NCI-H345 treated with DMSO at 0.1 percent for 48 hours (cell line): ENCODE results near the gene PRSS22.
"Not testable (repeated sequence)": the region's sequence is repeated elsewhere in the genome, so short reads cannot be mapped to it uniquely, and the experiment has no call there.

Experiments used
- DNase-seq: peaks from one replicate; lab custom pipeline; 2025; ENCODE audit not compliant: unreplicated experiment; lab: John Stamatoyannopoulos, UW

The PRSS22 gene

GRCh38 chr16:2857451-2858244 is at the start of gene PRSS22:
Gene PRSS22 (minus strand): TSS chr16:2858170. CDS start chr16:2858104, 66 bp downstream.
- no peak for DNase-seq

DNA sequence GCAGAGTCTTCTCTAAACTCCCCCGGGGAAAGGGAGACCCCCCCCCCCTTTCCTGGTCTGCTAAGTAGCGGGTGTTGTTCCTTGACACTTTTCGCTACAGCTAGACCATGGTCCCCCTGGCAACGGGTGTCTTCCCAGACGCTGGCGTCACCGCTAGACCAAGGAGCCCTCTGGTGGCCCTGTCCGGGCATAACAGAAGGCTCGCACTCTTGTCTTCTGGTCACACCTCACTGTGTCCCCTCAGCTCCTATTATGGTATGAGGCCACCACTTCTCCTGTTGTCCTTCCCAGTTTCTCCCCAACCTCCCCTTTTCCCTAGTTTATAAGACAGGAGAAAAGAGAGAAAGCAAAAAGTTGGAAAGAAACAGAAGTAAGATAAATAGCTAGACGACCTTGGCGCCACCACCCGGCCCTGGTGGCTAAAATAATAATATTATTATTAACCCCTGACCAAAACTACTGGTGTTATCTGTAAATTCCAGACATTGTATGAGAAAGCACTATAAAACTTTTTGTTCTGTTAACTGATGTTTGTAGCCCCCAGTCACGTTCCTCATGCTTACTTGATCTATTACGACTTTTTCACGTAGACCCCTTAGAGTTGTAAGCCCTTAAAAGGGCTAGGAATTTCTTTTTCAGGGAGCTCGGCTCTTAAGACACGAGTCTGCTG is 49.2 kb upstream of the PRSS22 start:
- not testable (repeated sequence) for DNase-seq

DNA sequence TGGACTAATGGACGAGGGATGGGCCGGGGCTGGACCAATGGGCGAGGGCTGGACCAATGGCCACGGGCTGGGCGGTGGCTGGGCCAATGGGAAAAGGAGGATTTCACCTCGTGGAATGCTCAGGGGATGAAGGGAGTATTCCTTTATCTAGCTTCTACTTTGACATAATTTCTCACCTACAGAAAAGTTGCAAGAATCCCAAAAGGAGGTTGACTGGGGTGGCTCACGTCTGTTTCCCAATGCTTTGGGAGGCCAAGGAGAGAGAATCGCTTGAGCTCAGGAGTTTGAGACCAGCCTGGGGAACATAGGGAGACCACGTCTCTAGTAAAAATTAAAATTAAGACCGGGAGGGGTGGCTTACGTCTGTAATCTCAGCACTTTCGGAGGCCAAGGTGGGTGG is 48.0 kb upstream of the PRSS22 start:
- DNase-seq: no peak

DNA sequence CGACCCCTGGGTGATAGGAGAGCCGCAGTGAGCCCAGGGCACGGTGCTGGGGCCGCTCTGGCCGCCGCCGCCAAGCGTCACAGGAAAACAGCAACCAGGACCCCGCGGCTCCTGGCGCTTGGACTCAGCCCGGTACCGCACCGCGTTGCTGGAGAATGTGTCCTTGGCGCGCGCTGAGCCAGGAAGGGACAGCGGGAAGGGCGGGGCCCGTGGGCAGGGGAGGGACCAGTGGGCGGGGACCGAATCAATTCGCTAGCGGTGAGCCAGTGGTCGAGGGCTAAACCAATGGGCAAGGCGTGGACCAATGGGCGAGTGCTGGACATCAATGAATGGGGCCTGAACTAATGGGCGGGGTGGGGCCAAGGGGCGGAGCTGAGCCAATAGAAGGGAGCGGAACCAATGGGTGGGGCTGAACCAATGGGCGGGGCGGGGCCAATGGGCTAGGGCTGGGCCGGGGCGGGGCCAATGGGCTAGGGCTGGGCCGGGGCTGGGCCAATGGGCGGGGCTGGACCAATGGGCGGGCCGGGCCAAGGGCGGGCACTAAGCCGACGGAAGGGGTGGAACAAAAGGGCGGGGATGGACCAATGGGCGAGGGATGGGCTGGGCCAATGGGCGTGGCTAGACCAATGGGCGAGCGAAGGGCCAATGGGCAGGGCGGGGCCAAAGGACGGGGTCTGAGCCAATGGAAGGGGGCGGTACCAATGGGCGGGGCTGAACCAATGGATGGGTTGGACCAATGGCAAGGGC is 47.4 kb upstream of the PRSS22 start:
- DNase-seq: peak; percentile 98

DNA sequence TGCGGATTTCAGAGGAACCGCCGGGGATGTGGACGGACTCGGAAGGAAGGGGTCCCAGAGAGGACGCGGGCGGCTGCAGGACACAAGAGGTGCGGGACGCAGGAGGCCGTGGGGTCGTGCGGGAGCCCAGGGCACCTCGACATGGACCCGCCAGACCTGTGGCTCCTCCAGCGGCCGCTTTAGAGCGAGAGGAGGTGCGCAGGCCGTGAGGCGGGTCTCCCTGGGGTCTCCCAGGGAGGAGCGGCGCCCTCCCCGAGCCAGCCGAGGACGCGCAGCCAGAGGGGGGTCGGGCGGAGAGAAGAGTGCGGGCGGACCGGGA is 46.9 kb upstream of the PRSS22 start:
- no peak for DNase-seq

- peak; percentile 66 for DNase-seq
Observed at GRCh38 chr16:2904100-2904921, 46.3 kb upstream of the PRSS22 start.

DNA sequence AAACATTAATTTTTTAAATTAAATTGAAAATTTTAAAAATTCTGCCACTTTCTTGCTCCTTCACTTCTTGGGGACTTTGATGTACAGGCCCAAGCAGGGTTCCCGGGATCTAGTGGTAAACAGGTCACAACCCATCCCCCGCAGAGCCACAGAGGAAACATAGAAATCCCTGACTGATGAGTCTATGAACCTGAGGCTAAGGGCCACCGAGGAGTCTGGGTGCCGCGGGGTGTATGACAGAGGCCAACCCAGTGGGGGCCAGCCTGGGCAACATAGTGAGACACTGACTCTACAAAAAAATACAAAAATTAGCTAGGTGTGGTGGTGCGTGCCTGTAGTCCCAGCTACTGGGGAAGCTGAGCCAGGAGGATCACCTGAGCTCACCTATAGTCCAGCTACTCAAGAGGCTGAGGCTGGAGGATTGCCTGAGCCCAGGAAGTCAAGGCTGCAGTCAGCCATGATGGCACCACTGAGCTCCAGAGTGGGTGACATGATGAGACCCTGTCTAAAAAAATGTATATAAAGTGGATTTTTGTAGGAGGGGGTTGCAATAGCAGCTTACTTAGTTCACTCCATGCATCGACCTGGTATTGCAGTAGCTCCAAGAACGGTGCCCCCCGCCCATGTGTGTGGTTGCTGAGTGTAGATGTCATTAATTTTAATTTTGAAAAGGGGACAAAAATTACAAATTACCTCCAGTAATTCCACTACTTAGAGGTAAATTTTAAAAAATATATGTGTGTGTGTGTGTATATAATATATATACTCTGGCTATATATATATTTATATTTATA is 44.6 kb upstream of the PRSS22 start:
- DNase-seq: no peak

DNA sequence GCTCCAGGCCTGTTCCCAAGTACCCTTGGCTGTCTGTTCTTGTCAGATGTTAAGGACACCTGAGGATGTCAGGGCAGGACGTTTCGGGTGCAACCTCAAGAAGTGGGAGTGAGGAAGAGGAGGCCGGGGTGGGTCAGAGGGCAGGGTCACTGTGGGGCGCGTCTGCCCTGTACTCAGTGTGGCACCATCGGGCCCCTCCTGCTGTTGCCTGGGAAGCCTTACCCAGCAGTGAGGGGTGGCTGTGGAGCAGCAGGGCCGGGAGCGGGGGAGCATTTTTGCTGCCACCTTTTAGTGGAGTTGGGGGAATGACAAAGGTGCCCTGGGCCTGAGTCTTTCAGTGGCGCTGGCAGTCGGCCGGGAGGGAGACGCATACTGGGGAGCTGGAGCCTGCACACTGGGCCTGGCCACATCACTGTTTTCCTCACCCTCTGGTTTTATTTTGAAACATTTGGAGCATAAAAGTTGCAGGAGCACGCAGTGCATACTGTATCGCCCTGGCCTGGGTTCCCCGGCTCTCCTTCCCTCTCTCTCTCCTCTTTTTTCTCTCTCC is 42.6 kb upstream of the PRSS22 start:
- DNase-seq: no peak

DNA sequence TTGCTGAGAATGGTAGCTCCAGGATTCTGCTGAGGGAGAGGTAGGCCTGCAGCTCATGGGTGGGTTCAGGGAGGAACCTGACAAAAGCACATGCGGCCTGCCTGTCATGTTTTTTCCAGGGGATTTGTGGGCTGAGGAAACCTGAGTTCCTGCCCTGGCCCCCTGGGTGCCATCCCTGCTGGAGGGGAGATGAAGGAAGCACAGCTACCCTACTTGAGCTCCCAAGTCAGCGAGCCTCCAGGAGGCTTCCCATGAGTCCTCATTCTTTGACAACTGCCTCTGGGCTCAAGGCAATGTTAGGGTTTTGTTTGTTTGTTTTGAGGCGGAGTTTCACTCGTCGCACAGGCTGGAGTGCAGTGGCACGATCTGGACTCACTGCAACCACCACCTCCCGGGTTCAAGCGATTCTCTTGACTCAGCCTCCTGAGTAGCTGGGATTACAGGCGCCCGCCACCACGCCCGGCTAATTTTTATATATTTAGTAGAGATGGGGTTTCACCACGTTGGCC is 41.6 kb upstream of the PRSS22 start:
- no peak for DNase-seq

DNA sequence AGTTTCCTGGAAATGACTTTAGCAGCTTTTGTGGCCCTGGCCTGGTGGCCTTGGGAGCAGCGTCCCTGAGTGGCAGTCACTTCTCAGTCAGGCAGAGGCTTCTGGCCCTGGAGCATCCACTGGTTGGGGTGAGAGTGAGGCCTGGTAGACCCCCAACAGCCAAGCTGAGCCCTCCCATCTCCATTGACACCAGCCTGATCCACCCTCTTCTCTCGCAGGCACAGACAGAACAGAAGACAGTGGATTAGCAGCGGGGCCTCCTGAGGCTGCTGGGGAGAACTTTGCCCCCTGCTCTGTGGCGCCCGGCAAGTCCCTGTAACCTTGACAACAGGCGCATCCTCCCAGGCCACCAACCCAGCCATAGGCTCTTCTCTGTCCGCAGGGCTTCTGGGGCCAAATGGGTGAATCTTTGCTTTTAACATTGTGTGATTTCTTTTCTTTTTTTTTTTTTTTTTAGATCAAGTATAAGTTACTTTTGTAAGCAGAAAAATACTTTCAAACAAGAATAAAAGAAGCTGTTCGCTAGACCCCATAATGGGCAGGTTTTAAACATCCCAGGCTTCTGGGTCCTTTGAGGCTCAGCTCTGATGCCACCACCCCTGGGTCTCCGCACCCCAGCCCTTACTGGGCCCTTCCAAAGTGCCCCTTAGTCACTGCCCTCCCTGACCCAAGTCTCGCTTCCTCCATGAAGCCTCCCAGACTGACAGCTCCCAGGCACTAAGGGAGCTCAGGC is 41.0 kb upstream of the PRSS22 start:
- no peak for DNase-seq

GRCh38 chr16:2897110-2897509 is 39.1 kb upstream of the PRSS22 start:
- DNase-seq: no peak

- DNase-seq: no peak
Observed at GRCh38 chr16:2896480-2897010, 38.6 kb upstream of the PRSS22 start.

GRCh38 chr16:2895813-2896212 is 37.8 kb upstream of the PRSS22 start:
- no peak for DNase-seq

DNA sequence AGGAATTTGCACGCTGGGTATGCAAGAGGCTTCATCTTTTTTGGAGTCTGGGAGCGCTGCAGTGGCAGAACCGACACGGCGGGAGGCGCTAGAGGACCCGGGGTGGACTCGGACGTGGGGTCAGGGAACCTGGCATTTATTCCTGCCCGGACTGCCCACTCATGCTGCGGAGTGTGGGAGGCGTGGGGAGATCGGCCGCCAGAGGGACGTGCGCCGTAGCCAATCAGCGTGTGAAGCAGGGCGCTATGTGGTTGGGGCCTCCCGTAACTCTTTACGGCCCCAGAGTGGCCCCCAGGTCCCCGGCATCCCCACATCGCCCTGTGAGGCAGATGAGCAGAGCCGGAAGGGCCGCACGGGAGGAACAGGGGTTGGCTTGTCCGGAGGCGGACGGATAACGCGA is 36.3 kb upstream of the PRSS22 start:
- no peak for DNase-seq

- no peak for DNase-seq
Observed at GRCh38 chr16:2884041-2884451, 26.1 kb upstream of the PRSS22 start.

DNA sequence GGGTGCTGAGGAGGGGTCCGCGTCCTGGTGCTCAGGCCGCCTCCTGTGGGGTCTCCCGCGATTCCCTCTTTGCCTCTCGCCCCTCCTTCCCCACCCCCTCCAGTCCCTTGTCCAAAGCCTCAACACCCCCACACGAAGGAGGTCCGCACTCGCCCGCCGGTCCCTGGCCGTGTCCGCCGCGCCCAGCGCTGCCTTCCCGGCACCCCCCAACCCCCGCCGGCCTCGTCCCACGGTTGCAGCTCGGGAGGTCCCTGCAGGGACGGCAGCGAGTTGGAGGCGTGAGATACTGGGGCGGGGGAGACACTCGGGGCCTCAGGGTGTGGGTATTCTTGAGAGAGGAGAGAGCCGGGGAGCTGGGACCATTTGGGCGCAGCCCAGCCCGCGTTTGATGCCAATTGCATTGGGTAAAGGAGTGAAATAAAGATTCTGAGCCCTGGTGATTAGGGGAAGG is 25.5 kb upstream of the PRSS22 start:
- no peak for DNase-seq

GRCh38 chr16:2882650-2883457 is 24.9 kb upstream of the PRSS22 start, which contains the start of gene FLYWCH2:
Gene FLYWCH2 (plus strand): TSS chr16:2883215. CDS start chr16:2896450, 13,235 bp downstream.
- peak; percentile 95 for DNase-seq
